ENCODE measurements around the gene LYSMD3. TPM values are rescaled to one million over a fixed set of nuclear protein-coding genes. Genes with fewer than 3 reads are reported as not detected.

The LYSMD3 gene
- total and polyA plus RNA-seq, 10 of the 15 experiments (the other 5 are each of a cell fraction or from before 2014, with no cell fraction given), result 3.9 to 22.5 (median 12.6) TPM

- in situ Hi-C loops (cut with MboI), result no loop called here
- H3K79me2 ChIP-seq (ENCODE audit: control insufficient read depth, insufficient read depth, low read length), result no peaks in the 10 kb centered on the region
- H4K20me1 ChIP-seq (ENCODE audit: control insufficient read depth, insufficient read depth), result no peaks in the 10 kb centered on the region
- no peak for FAIRE-seq
- H3K4me2 ChIP-seq (ENCODE audit: control insufficient read depth, insufficient read depth), result no peak overlapping the region
- CTCF ChIA-PET, result no interaction called here
- H3K4me1 ChIP-seq (ENCODE audit: control insufficient read depth, insufficient read depth, low read length), result no peaks in the 10 kb centered on the region
- no peak for ATAC-seq
- POLR2A ChIA-PET, result no interaction called here
- H2AFZ ChIP-seq (ENCODE audit: control insufficient read depth, low read depth, low read length), result no peak overlapping the region
- no peak for TF ChIP-seq TCF7 (IDR thresholded peaks at IDR 0.05; ENCODE audit: borderline replicate concordance)
- no peak for TF ChIP-seq HSF1 (IDR thresholded peaks at IDR 0.05; ENCODE audit: low read depth, low read length)
- TF ChIP-seq HCFC1 (IDR thresholded peaks at IDR 0.05; ENCODE audit: low read length), result no peak
- no peak for TF ChIP-seq MYB (IDR thresholded peaks at IDR 0.05; ENCODE audit: borderline replicate concordance, low read depth, low read length)
- TF ChIP-seq HDAC2 (IDR thresholded peaks at IDR 0.05), result no peak
- TF ChIP-seq SRF (IDR thresholded peaks at IDR 0.05; ENCODE audit: low read depth in 2 of 2, low read length in 2 of 2), result no peak
- TF ChIP-seq NKRF (conservative IDR thresholded peaks at IDR 0.05), result no peak
- TF ChIP-seq PAX8 (IDR thresholded peaks at IDR 0.05), result no peak
- no peak for TF ChIP-seq YY1 (IDR thresholded peaks at IDR 0.05; ENCODE audit: low read depth, low read length)
- TF ChIP-seq BACH1 (IDR thresholded peaks at IDR 0.05; ENCODE audit: borderline replicate concordance), result no peak
- no peak for TF ChIP-seq EED (IDR thresholded peaks at IDR 0.05; ENCODE audit: low read depth)
- TF ChIP-seq SUZ12 (IDR thresholded peaks at IDR 0.05; ENCODE audit: unreplicated experiment), result no peak
- TF ChIP-seq NFYA (IDR thresholded peaks at IDR 0.05; ENCODE audit: borderline replicate concordance, low read depth, low read length), result no peak
- TF ChIP-seq MEF2B (IDR thresholded peaks at IDR 0.05; ENCODE audit: partially characterized antibody, poor library complexity, severe bottlenecking), result no peak
- no peak for TF ChIP-seq ZZZ3 (IDR thresholded peaks at IDR 0.05; ENCODE audit: control insufficient read depth, insufficient read length, low read depth)
- TF ChIP-seq RAD51 (IDR thresholded peaks at IDR 0.05), result no peak
- no peak for TF ChIP-seq SMARCA5 (IDR thresholded peaks at IDR 0.05)
- no peak for TF ChIP-seq POLR2A (IDR thresholded peaks at IDR 0.05; ENCODE audit: low read depth, low read length)
- TF ChIP-seq ATF3 (IDR thresholded peaks at IDR 0.05; ENCODE audit: borderline replicate concordance, extremely low read depth, low read depth, low read length), result no peak
- SMC1A ChIA-PET (ENCODE audit: uncharacterized antibody, unreplicated experiment), result no interaction called here
- H3K36me3 ChIP-seq (ENCODE audit: control insufficient read depth in 2 of 2, insufficient read depth in 2 of 2, low read length in 1 of 2), result no peaks in the 10 kb centered on the region
- H3K4me3 ChIP-seq, result no peak overlapping the region
- no peak for DNase-seq (ENCODE audit: low read depth, low spot score)
- RAD21 ChIA-PET (ENCODE audit: unreplicated experiment), result no interaction called here
- intact Hi-C loops (cut with micrococcal nuclease; ENCODE audit: unreplicated experiment), result no loop called here
- H3K9ac ChIP-seq (ENCODE audit: control insufficient read depth, insufficient read depth, low read length), result no peak overlapping the region
- H3K9me3 ChIP-seq (replicated peaks; ENCODE audit: control insufficient read depth, insufficient read depth, low read length), result no peaks in the 10 kb centered on the region
- BruUV-seq (replicated peaks), result no TSS peak
- WGBS (ENCODE audit: insufficient coverage, insufficient replicate concordance, low lambda C conversion rate, missing lambda C conversion rate), result 0% methylated on average over 1 of the region's 1 CpG
- no peak overlapping the region for H3K27ac ChIP-seq (ENCODE audit: control insufficient read depth, insufficient read depth)
- H3K27me3 ChIP-seq (replicated peaks in 1 of 2; ENCODE audit: control insufficient read depth in 2 of 2, insufficient read depth in 2 of 2, low read length in 1 of 2), result peaks cover 3 to 11% of the 10 kb centered on the region in 2 experiments; a peak in 2 of 4 replicates
These were observed 33.7 kb upstream of the LYSMD3 start for GRCh38 chr5:90563108-90563507.
